ENCODE results near the gene MSH2. TPM values are rescaled to one million over a fixed set of nuclear protein-coding genes. Genes with fewer than 3 reads are reported as not detected.
"Not testable (repeated sequence)": the region's sequence is repeated elsewhere in the genome, so short reads cannot be mapped to it uniquely, and the experiment has no call there.

The MSH2 gene
- total RNA-seq, 1 donor from 2014 or later: 25.2 TPM

GRCh38 chr2:47359375-47359868 is 43.5 kb upstream of the MSH2 start:
- CTCF ChIA-PET: no interaction called here
- ATAC-seq (ENCODE audit: low read depth): no peak
- intact Hi-C loops (cut with micrococcal nuclease): no loop called here
- no peak for TF ChIP-seq CTCF (IDR thresholded peaks at IDR 0.05)
- POLR2A ChIA-PET: interaction anchor here (0.5 to 0.6 kb wide), 2 partner anchors 221 to 429 kb away, joined by 4 to 10 read pairs; no protein-coding TSS in a partner anchor
- DNase-seq: no peak
- Mint-ChIP-seq H3K4me1 (no peaks in the 10 kb centered on the region), H3K27me3 (peaks cover 4% of the 10 kb centered on the region), H3K9me3 (no peaks in the 10 kb centered on the region), H3K4me3 (no peak overlapping the region), H3K27ac (no peak overlapping the region), H3K36me3 (ENCODE audit: low read depth) (no peaks in the 10 kb centered on the region)

- Mint-ChIP-seq H3K9me3 (no peaks in the 10 kb centered on the region), H3K27ac (no peak overlapping the region), H3K4me3 (no peak overlapping the region), H3K27me3 (peaks cover 4% of the 10 kb centered on the region), H3K4me1 (no peaks in the 10 kb centered on the region), H3K36me3 (ENCODE audit: low read depth) (no peaks in the 10 kb centered on the region)
- POLR2A ChIA-PET: interaction anchor here (0.6 kb wide), 1 partner anchor 428 kb away, joined by 10 read pairs; no protein-coding TSS in a partner anchor
- TF ChIP-seq CTCF (IDR thresholded peaks at IDR 0.05): no peak
- ATAC-seq (ENCODE audit: low read depth): no peak
- CTCF ChIA-PET: no interaction called here
- intact Hi-C loops (cut with micrococcal nuclease): no loop called here
- DNase-seq: no peak
Measured at GRCh38 chr2:47360283-47360682, 42.7 kb upstream of the MSH2 start.

GRCh38 chr2:47360927-47361326 is 42.0 kb upstream of the MSH2 start:
- ChIA-PET CTCF (no interaction called here), POLR2A (no interaction called here)
- no peak for ATAC-seq (ENCODE audit: low read depth)
- no peak for TF ChIP-seq CTCF (IDR thresholded peaks at IDR 0.05)
- DNase-seq: no peak
- intact Hi-C loops (cut with micrococcal nuclease): no loop called here
- Mint-ChIP-seq H3K9me3 (no peaks in the 10 kb centered on the region), H3K4me1 (no peaks in the 10 kb centered on the region), H3K27ac (no peak overlapping the region), H3K27me3 (peaks cover 4% of the 10 kb centered on the region), H3K36me3 (ENCODE audit: low read depth) (no peaks in the 10 kb centered on the region), H3K4me3 (no peak overlapping the region)

GRCh38 chr2:47361505-47362229 is 41.3 kb upstream of the MSH2 start:
- ATAC-seq (ENCODE audit: low read depth); H3K27ac Mint-ChIP-seq; H3K4me3 Mint-ChIP-seq; H3K27me3 Mint-ChIP-seq; DNase-seq; H3K36me3 Mint-ChIP-seq (ENCODE audit: low read depth); H3K9me3 Mint-ChIP-seq; H3K4me1 Mint-ChIP-seq; POLR2A ChIA-PET; CTCF ChIA-PET; intact Hi-C loops (cut with micrococcal nuclease): not testable (repeated sequence)

GRCh38 chr2:47373747-47374146 is 29.2 kb upstream of the MSH2 start:
- peaks cover 1% of the 10 kb centered on the region for H3K4me1 Mint-ChIP-seq
- DNase-seq: no peak
- intact Hi-C loops (cut with micrococcal nuclease): no loop called here
- H3K27me3 Mint-ChIP-seq: peaks cover 10% of the 10 kb centered on the region
- H3K4me3 Mint-ChIP-seq: no peak overlapping the region
- H3K9me3 Mint-ChIP-seq: no peaks in the 10 kb centered on the region
- ChIA-PET POLR2A (no interaction called here), CTCF (no interaction called here)
- H3K27ac Mint-ChIP-seq: no peak overlapping the region
- no peaks in the 10 kb centered on the region for H3K36me3 Mint-ChIP-seq (ENCODE audit: low read depth)
- ATAC-seq (ENCODE audit: low read depth): no peak
- TF ChIP-seq CTCF (IDR thresholded peaks at IDR 0.05): no peak
